ENCODE data around the gene ZSCAN10.
A peak's percentile ranks its signal among the peaks of the same experiment; 100 is the strongest.

Gene ZSCAN10

DNA sequence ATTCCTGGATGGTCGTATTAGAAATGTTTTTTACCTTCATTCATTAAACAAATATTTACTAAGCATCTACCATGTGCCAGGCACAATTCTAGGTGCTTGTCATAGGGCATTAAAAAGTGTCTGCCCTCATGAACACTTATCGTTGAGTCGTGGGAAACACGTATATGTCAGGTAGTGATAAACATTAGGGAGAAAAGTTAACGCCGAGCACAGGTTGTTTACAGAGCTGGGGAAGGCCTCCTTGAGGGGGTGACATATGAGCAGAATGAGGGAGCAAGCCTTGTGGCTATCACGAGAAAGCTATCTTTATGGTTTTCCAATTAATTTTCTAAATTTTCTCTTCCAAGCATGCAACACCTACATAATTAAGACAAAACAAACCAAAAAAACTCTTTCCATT is 34.8 kb upstream of the ZSCAN10 start:
- no peak for DNase-seq

DNA sequence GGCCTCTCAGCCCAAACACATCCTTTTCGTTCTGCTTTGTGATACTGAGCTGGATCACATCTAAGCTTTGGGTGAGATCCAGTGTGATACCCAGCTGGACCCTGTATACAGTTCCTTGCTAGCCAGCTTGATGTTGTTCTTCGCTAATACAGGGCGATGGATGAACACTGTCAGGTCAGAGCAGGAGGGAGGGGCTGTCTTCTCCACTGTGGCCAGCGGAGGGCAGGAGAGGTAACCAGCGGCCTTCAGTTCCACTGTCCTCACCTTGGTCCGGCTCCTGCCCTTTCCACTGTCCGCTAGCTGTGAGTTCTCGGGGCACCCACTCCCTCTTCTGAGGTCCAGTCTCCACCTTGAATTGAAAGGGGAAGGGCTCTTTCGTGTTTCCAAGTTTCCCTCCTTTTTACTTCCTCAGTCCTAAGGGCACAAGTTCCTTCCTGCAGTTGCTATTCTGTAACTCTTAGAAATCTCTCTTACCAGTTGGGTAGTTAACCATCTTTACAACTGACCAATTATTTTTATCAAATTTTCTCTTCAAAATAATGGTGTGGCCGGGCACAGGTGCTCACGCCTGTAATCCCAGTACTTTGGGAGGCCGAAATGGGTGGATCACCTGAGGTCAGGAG is 32.8 kb upstream of the ZSCAN10 start:
- DNase-seq = peak; percentile 62

DNA sequence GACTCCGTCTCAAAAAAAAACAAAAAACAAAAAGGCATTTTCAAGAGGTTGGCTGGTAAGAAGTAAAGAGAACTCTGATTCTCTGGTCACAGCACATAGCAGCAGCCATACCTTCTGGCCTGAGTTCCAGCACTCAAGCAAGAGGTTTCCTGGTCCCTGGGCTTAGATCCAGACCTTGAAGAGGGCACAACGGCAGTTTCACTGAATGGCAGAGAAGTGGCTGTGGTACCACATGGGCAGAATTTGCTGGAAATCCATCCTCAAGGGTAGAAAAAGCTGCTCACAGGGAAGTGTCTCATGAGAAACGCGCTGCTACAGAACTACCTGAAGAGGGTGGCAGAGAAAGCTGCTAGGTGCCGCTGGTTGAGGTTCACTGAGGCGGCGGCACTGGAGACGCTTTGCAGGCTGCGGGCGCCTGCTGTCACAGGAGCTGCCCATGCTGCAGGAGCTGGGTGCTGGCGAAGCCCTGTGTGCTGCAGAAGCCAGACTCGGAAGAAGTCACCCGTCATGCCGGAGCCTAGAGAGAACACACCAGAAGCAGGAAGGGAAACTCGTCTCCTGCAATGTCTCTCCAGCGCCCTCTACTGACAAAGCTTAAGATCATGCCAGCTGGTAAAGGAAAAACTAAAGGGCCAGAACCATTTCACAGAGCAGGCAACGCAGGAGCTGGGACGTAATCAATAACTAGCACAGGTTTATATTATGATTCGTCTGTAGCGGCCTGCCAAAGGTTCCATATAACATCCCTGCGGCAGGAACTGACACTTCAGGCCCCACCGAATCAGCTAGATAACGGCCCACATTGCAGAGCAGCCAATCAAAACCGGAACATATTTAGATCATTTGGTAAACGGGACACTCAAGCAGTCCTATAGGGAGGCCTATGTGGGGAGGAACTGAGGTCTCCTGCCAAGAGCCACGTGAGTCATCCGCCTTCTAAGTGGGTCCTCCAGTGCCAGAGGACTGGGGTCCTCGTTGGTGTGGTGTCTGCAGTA is 30.3 kb upstream of the ZSCAN10 start:
- DNase-seq = peak; percentile 79

DNA sequence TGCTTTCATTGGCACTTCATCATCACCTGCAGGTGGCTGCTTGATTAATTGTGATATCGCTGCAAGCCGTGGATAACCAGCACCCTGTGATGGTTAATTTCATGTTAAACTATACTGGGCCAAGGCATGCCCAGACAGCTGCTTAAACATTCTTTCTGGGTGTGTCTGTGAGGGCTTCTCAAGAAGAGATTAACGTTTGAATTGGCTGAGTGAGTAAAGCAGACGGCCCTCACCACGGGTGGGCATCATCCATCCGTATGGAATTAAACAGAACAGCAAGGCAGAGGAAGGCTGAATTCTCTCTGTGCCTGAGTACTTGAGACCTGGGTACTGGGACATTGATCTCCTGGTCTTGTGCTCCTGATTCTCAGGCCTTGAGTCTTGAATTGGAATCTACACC is 28.7 kb upstream of the ZSCAN10 start:
- no peak for DNase-seq

DNA sequence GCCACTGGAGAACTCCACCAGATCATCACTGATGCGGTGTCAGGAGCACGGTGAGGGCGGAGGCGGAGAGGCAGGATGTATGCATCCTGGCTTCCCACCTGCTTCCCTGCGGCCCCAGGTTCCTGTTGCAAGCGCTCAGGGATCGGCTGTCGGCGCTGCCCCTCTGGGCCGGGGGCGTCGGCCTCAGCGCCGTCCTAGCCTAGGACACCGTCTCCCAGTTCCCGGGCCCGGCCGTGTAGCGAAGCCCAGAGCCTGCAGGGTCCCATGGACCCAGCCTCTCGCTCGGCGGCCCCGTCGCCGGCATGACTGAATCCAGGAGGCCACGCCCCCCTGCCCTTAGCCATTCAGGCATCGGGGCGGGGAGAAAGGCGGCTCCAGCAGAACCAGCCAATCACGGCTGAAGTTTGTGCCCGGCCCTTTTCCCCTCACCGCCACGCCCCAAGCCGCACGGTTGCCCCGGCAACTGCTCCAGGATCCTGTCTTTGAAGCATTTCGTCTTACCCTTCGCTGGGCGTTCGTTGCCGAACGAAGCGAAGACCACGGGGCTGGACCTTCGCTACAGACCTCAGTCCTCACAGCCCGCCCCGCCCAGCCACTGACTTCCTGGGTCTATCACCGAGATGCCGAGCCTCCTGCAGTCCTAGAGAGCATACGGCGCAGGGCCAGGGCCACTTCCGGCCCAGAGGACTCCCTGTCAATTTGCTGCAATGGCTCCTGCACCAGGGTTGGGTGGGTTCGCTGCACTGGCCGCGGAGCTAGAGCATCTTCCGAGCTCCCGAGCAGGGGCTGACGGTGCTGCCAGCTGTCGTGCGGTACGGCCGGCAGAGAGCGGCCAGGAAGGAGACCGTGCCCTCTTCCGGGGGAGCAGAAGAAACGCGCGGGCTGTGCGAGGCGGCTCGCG is 25.1 kb upstream of the ZSCAN10 start:
- DNase-seq = peak; percentile 99

DNA sequence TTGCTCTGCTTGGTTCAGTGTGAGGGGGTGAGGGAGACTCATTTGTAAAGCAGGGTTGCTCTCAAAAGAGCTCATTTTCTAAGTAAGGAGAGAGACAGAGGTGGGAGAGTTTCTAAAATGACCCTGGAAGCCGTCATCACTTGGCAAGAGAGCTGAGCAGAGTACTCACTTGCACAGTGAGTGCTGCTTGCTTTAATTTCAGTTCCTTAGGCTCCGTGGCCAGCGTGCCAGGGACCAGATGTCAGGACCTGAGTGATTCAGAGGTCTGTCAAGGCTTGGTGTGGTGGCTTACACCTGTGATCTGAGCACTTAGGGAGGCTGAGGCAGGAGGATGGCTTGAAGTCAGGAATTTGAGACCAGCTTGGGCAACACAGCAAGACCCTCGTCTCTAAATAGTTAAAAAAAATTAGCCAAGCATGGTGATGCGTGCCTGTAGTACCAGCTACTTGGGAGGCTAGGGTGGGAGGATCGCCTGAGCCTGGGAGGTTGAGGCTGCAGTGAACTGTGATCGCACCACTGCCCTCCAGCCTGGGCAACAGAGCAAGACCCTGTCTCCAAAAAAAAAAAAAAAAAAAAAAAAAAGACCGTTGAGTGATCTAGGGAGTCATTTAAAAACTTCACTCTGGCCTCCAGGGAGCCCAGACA is 24.0 kb upstream of the ZSCAN10 start:
- DNase-seq = no peak

DNA sequence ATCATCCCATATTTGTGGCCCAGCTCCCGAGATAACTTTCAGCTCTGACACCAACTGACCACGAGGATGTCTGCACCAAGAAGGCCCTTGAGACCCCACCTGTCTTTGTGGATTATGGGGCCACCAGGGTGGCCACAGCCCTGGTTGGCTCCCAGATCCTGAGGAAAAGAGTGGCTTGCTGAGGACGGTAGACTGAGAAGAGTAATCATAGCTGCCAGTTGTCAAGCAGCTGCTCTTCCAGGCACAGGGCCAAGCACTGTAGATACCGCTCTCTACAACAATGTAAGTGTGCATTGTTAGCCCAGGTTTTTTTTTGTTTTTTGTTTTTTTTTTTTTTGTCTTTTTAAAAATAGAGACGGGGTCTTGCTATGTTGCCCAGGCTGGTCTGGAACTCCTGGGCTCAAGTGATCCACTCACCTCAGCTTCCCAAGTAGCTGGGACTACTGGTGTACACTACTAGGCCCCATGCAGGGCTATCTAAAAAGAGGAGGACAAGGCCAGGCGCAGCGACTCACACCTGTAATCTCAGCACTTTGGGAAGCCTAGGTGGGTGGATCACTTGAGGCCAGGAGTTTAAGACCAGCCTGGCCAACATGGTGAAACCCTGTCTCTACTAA is 22.9 kb upstream of the ZSCAN10 start:
- DNase-seq = no peak

DNA sequence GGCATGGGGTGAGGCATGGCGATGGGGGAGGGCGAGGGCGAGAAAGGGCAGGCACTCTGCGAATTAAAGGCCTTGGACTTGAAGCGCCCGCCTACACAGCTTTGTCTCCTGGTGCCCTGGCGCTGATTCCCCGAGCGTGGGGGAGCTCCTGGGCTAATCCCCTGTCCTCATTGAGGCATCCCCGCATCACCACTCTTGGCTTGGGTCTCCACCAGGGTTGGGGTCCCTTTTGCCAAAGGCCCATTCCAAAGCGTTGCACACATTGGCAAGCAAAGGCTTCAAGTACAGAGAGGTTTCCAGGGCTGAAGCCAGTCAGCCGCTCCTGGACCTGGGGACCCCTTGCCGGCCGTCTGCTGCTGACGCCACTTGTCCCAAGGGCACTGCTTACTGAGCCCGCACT is 21.3 kb upstream of the ZSCAN10 start:
- DNase-seq = no peak

DNA sequence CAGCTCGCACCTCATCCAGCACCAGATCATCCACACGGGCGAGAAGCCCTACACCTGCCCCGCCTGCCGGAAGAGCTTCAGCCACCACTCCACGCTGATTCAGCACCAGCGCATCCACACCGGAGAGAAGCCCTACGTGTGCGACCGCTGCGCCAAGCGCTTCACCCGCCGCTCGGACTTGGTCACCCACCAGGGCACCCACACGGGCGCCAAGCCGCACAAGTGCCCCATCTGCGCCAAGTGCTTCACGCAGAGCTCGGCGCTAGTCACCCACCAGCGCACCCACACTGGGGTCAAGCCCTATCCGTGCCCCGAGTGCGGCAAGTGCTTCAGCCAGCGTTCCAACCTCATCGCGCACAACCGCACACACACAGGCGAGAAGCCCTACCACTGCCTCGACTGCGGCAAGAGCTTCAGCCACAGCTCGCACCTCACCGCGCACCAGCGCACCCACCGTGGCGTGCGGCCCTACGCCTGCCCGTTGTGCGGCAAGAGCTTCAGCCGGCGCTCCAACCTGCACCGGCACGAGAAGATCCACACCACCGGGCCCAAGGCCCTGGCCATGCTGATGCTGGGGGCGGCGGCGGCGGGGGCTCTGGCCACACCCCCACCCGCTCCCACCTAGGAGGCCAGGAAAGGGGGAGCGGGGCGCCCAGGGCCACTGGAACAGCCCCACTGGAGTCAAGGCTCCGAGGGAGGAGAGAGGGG is 20.8 kb upstream of the ZSCAN10 start:
- DNase-seq = no peak

DNA sequence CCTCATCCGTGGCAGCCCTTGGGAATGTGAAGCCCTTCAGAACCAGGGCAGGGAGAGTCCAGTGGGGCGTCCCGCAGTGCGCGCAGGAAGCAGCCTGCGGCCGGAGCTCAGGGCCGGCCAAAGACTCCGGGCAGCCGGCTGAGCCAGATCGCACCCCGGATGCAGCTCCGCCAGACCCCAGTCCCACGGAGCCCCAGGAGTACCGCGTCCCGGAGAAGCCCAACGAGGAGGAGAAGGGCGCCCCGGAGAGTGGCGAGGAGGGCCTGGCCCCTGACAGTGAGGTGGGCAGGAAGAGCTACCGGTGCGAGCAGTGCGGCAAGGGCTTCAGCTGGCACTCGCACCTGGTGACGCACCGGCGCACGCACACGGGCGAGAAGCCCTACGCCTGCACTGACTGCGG is 20.2 kb upstream of the ZSCAN10 start:
- DNase-seq = no peak

DNA sequence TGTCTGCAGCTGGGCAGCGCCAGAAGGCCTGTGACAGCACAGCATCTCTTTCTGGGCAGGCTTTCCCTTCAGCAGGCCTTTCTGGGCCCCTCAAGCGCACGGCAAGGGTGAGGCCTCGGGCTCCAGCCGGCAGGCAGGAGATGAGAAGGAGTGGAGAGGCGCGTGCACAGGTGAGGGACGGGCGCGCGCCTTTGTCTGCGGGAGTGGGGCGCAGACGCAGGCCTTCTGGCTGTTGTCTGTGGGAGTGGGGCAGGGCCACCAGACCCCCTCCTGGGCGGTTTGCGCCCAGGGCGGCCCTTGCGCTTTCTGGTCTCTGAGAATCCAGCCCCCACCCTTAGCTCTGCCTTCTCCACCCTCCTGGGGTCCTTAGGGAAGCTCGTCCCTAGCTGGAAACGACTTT is 19.8 kb upstream of the ZSCAN10 start:
- no peak for DNase-seq

DNA sequence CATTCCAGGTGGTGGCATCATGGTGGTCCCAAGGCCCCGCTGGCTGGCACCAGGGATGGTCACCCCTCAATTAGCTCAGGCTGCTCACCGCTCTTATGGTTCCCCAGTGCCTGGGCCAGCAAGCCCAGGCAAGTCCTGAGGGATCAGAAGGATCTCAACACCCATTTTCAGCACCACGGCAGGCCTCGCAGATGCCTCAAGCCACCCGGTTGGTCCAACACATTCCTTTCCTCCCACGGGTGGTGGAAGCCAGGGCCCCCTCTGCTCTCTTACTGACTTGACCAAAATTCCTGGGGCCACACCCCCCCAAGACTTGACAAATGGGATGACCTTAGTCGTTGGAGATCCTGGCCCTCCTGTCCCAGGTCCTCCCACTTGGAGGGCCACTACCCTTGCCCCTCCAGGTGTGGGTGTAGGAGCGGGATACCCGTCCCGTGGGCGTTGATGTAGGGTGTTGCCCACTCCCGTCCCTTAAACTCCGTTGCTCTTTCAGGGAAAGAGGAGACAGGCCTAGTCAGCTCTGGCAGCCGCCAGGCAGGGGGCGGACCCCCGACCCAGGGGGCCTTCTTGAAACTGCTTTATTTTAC is 19.2 kb upstream of the ZSCAN10 start:
- no peak for DNase-seq

DNA sequence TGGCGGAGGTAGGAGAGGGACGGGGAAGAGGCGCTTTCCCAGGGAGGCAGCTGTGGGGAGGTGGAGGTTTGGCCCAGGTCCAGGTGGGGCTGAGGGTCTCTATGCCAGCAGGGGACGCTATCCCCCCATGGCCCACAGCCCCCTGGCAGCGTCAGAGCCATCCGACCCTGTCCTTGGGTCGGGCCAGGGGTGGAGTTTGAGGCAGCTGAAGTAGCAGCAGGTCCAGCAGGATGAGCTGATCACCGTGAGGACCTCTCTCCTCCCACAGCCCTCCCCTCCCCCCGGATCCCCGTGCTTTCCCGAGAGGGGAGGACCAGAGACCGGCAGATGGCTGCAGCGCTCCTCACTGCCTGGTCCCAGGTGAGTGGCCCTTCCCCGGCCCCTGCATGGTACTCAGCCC is 16.5 kb upstream of the ZSCAN10 start:
- no peak for DNase-seq

DNA sequence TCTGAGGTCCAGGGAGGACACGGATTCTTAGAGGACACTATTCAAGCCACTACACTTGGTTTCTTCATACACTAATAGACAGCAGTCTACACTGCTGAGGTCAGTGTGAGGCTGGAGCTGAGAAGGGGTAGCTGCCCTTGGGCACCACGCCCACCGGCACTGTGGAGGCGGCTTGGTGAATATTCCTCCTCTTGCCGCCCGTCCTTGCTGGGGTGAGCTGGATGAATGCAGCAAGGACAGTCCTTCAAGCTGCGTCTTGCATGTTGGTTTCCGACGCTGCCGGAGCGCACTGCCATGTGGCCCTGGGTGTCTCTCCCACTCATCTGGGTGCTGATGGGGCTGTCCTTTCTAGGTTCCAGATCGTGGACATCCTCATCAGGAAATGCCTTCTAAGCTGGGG is 15.9 kb upstream of the ZSCAN10 start:
- DNase-seq = no peak

DNA sequence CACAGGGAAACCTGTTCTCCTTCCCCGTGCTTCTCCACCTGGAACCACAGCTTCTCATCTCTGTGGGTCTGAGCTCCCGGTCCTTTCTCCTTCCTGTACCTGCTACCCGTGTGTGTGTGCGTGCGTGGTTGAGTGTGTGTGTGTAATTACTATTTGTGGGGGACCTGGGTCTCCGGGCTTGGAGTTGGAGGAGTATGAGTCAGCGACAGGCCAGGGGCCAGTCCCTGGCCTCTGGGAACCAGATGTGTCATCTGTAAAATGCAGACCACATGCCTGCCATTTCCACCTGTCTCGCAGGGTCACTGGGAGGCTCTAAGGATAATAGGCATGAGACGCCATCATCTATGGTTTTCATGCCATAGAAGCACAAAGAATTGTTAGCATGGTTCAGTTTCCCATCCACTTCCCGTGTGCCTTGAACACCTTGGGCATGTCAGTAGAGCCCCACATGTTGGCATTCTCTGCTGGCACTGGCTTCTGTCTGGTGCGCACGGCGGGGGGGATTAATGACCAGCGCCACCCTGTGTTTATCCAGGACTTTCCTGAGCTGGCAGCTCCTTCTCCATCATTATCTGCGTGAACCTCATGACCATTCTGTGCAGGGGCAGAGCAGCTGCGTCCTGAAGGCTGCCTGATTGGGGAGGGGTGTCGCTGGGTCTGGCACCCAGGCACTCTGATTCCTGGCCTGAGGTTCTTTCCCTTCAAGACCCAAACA is 14.8 kb upstream of the ZSCAN10 start:
- DNase-seq = no peak

DNA sequence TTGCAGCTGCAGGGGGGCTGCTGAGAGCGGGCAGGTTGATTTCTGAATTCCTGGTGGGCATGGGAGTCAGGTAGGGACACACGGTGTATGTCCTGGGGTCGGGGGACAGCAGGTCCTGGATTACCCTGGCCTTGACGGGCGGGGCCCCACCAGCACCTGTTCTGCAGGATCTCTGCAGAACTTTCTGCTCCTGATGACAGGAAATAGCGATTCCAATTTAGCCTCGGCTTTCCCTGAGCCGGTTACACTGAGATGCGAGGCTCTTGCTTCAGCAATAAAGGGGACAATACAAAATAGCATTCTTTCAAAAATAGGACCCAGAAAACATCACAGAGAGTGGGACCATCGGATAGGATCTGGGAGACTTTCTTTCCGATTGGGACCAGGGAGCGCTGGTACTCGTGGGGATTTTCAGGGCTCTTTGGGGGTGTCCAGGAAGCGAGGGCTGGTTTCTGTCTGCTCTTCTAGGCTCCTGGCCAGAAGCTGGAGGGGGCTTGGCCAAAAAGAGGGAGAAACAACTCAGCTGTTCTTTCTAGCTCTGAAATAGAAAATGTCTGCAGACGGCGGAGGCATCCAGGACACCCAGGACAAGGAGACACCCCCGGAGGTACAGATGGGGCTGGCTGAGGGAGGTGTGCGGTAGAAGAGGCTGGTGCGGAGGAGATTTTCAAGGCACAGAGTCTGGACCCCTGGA is 13.9 kb upstream of the ZSCAN10 start:
- DNase-seq = no peak

DNA sequence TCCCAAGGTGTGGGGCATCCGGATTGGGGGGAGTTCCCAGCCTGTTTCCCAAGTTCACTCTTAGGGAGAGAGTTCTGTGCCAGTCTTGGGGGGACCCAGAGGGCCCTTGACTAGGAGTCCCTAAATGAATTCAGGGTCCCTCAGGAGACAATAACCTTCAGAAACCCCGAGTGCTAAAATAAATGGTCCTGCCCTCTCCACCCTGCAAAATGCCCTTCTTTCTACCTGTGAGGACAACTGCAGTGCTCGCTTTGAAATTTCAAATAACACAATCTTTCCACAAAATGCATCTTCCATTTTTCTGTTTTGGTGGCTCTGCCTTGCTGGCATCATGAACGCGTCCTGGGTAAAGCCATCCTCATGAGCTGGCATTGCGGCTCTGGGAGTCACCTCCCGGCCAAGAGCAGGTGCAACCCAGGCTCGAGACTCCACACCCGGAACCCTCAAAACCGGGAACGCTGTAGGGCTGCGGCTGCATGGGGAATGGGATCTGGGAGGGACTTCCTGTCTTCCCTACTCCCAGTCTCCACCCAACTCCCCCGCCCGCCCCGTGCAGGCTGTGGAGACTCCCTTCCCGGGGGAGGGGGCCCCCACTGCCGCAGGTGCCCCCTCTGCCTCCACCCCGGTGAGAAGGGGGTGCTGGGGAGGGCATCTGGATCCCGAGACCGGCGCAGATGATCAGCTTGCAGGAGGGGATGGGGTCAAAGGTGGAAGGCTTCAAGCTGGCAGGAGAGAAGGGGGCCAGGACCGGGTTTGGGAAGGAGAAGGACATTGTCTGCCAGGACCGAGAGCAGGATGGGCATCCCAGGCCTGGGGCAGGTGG is 13.2 kb upstream of the ZSCAN10 start, which contains the start of gene ZNF205:
ZNF205 (plus strand) TSS at position 529 of the 823 bp plus-strand sequence. CDS start 845 bp downstream, outside the sequence.
- DNase-seq = no peak

DNA sequence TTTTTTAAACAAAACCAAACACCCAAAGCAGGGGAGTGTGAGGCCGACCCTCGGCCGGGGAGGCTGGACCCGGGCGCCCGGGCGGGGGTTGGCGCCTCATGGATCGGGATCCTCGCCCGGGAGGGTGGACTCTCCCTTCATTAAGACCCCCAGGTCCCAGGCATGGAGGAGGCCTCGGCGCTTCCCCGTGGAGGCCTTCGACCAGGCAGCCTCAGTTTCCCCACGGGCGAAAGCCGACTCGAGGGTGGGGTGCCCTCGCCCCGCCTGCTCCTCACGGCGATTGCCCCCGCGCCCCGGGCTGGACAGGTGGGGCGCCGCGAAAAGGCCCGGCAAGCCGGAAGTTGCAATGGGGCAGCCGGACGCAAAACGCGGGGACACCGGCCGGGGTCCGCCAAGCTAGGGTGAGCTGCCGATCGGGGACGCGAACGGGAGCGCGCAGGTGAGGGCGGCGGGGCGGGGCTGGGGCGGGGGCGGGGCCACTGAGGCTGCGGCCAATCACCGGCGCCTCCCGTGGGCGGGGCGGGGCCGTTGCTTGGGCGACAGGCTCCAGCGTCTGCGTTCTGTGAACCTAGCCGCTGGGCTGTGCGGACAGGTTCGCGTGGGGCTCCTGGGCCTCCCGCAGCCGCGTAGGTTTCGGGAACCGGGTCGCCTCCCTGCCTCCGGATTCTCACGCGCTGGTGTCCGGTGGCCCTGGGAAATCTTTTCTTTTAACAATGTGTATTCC is 7.3 kb upstream of the ZSCAN10 start:
- DNase-seq = peak; percentile 94
